Prostate gland (tissue), 2 donors: ENCODE measurements around the gene DNAH6. TPM values are rescaled to one million over a fixed set of nuclear protein-coding genes. Genes with fewer than 3 reads are reported as not detected.

ENCODE experiments used
- DNase-seq: peaks from one replicate; pipeline ENCODE4 v3.0.0-alpha.2; 2019; ENCODE audit warnings: low spot score
- H3K27ac ChIP-seq, 2 donors: fragments of 200-600 bp; sonication (generic); 2 replicates each; pipeline ENCODE4 v1.5.1; 2017 to 2019
- H3K27me3 ChIP-seq: fragments of 200-600 bp; sonication (generic); replicated peaks from 2 replicates; pipeline ENCODE4 v1.5.1; 2019; ENCODE audit not compliant: insufficient read depth
- H3K36me3 ChIP-seq, 2 donors: fragments of 200-600 bp; sonication (generic); 1 replicate in 1 of 2; 2 replicates in 1 of 2; pipeline versions ENCODE4 v1.5.1 to v1.8.1; 2017 to 2019
- H3K4me1 ChIP-seq: fragments of 200-600 bp; sonication (generic); replicated peaks from 2 replicates; pipeline ENCODE4 v1.5.1; 2019
- H3K4me3 ChIP-seq, 2 donors: fragments of 200-600 bp; sonication (generic); 2 replicates each; pipeline ENCODE4 v1.5.1; 2017 to 2019
- H3K9me3 ChIP-seq: fragments of 200-600 bp; sonication (generic); 2 replicates; pipeline ENCODE4 v1.5.1; 2017
- CTCF ChIP-seq, 4 experiments: fragments of 200-600 bp in 2 of 4; fragments of 450-650 bp in 2 of 4; sonication (generic) in 2 of 4; IDR thresholded peaks; 1 replicate in 3 of 4; 2 replicates in 1 of 4; pipeline ENCODE4 v1.5.1; 2016 to 2019; ENCODE audit warnings: antibody characterized with exemption in 4 of 4, mild to moderate bottlenecking in 2 of 4, moderate library complexity in 2 of 4
- POLR2A ChIP-seq: fragments of 450-650 bp; IDR thresholded peaks from one replicate; pipeline ENCODE4 v1.6.1; 2016; ENCODE audit warnings: antibody characterized with exemption, mild to moderate bottlenecking
- POLR2AphosphoS5 ChIP-seq: sonication (generic); formaldehyde crosslinking; IDR thresholded peaks from one replicate; pipeline ENCODE4 v1.6.1; 2017; ENCODE audit warnings: antibody characterized with exemption
- WGBS: methylation state at CpG from one replicate; pipeline ENCODE4 v1.1.5; 2018; 5-methylcytosine and 5-hydroxymethylcytosine counted together
- intact Hi-C: fragments of 100-400 bp; cut with DNase I; formaldehyde crosslinking; loops from one replicate; pipeline ENCODE4 v1.14.2; 2022
- total RNA-seq, 2 donors: library from RNA; depleted of rRNA; stranded (reverse); fragments of >200 nt; gene quantifications; one replicate each; pipeline ENCODE4 v1.1.0, GENCODE V29; 2016

DNAH6 gene
- total RNA-seq, 2 donors from 2014 or later, result 1.1 to 4.9 TPM

GRCh38 chr2:84646514-84646913 is 130.2 kb downstream of the DNAH6 start:
- Histone ChIP-seq H3K4me1 (no peaks in the 10 kb centered on the region), H3K36me3 (no peaks in the 10 kb centered on the region), H3K27ac (no peak overlapping the region), H3K27me3 (no peaks in the 10 kb centered on the region), H3K9me3 (no peaks in the 10 kb centered on the region), H3K4me3 (no peak overlapping the region)
- DNase-seq, result no peak
- intact Hi-C loops, result no loop called here
- TF ChIP-seq POLR2AphosphoS5 (no peak), POLR2A (no peak), CTCF (IDR thresholded peaks at IDR 0.05) (no peak)

- TF ChIP-seq POLR2AphosphoS5 (no peak), CTCF (IDR thresholded peaks at IDR 0.05) (no peak)
- Histone ChIP-seq H3K4me1 (no peaks in the 10 kb centered on the region), H3K9me3 (no peaks in the 10 kb centered on the region), H3K27me3 (no peaks in the 10 kb centered on the region), H3K36me3 (no peaks in the 10 kb centered on the region), H3K4me3 (no peak overlapping the region), H3K27ac (no peak overlapping the region)
- no peak for DNase-seq
- intact Hi-C loops, result no loop called here
Observed at GRCh38 chr2:84647267-84647666, 131.0 kb downstream of the DNAH6 start.

GRCh38 chr2:84649058-84649457 is 132.8 kb downstream of the DNAH6 start:
- no peak for DNase-seq
- Histone ChIP-seq H3K27ac (no peak overlapping the region), H3K4me3 (no peak overlapping the region), H3K9me3 (no peaks in the 10 kb centered on the region), H3K4me1 (no peaks in the 10 kb centered on the region), H3K36me3 (no peaks in the 10 kb centered on the region), H3K27me3 (no peaks in the 10 kb centered on the region)
- WGBS, result 94% methylated on average over 4 of the region's 4 CpGs
- intact Hi-C loops, result no loop called here
- TF ChIP-seq POLR2A, result no peak
- no peak for TF ChIP-seq CTCF (IDR thresholded peaks at IDR 0.05)
- TF ChIP-seq POLR2AphosphoS5, result no peak

- Histone ChIP-seq H3K4me1 (no peaks in the 10 kb centered on the region), H3K27me3 (no peaks in the 10 kb centered on the region), H3K4me3 (no peak overlapping the region), H3K27ac (no peak overlapping the region), H3K36me3 (no peaks in the 10 kb centered on the region), H3K9me3 (no peaks in the 10 kb centered on the region)
- no peak for DNase-seq
- TF ChIP-seq POLR2AphosphoS5 (no peak), CTCF (IDR thresholded peaks at IDR 0.05) (no peak), POLR2A (no peak)
- intact Hi-C loops, result no loop called here
- WGBS, result 74% methylated on average over 2 of the region's 2 CpGs
Observed at GRCh38 chr2:84649487-84650142, 133.3 kb downstream of the DNAH6 start.

GRCh38 chr2:84652431-84652830 is 136.1 kb downstream of the DNAH6 start:
- Histone ChIP-seq H3K4me3 (no peak overlapping the region), H3K27me3 (no peaks in the 10 kb centered on the region), H3K36me3 (no peaks in the 10 kb centered on the region), H3K4me1 (no peaks in the 10 kb centered on the region), H3K27ac (no peak overlapping the region), H3K9me3 (no peaks in the 10 kb centered on the region)
- DNase-seq, result no peak
- intact Hi-C loops, result no loop called here
- TF ChIP-seq POLR2AphosphoS5 (no peak), POLR2A (no peak), CTCF (IDR thresholded peaks at IDR 0.05) (no peak)
- WGBS, result 85% methylated on average over 1 of the region's 1 CpG
